Uterine smooth muscle cell (primary cell): ENCODE measurements around the gene SLC2A4. TPM values are rescaled to one million over a fixed set of nuclear protein-coding genes. Genes with fewer than 3 reads are reported as not detected.

Source experiments
- total RNA-seq: library from RNA; depleted of rRNA; stranded (reverse); fragments of >200 nt; gene quantifications from 2 replicates; pipeline ENCODE4 v1.2.3, GENCODE V29; 2014

The SLC2A4 gene
- total RNA-seq, 1 donor from 2014 or later: under 0.01 TPM

Other genes with a start within 250 kb of the SLC2A4 start
- gene SLC16A13, start 245.7 kb upstream of the SLC2A4 start, total RNA-seq: 1.00 and 1.7 TPM in 2 replicates
- gene SLC16A11, start 237.6 kb upstream of the SLC2A4 start, total RNA-seq: 0.11 and 0.12 TPM in 2 replicates
- not detected in 2 replicates for gene CLEC10A, start 201.5 kb upstream of the SLC2A4 start, total RNA-seq
- not detected in 2 replicates for gene ASGR2, start 166.9 kb upstream of the SLC2A4 start, total RNA-seq
- 1.3 and 1.4 TPM in 2 replicates for gene ASGR1, start 102.3 kb upstream of the SLC2A4 start, total RNA-seq
- gene DLG4, start 61.9 kb upstream of the SLC2A4 start, total RNA-seq: 15.9 and 19.2 TPM in 2 replicates
- gene ACADVL, start 61.8 kb upstream of the SLC2A4 start, total RNA-seq: 162 and 238 TPM in 2 replicates
- gene DVL2, start 47.2 kb upstream of the SLC2A4 start, total RNA-seq: 95.3 and 99.5 TPM in 2 replicates
- gene PHF23, start 42.3 kb upstream of the SLC2A4 start, total RNA-seq: 42.5 and 45.5 TPM in 2 replicates
- 74.6 and 149 TPM in 2 replicates for gene GABARAP, start 39.3 kb upstream of the SLC2A4 start, total RNA-seq
- 25.7 and 27.9 TPM in 2 replicates for gene CTDNEP1, start 30.0 kb upstream of the SLC2A4 start, total RNA-seq
- 33.0 and 35.5 TPM in 2 replicates for gene ELP5, start 29.5 kb upstream of the SLC2A4 start, total RNA-seq
- gene CLDN7, start 19.2 kb upstream of the SLC2A4 start, total RNA-seq: 2.1 and 4.5 TPM in 2 replicates
- gene YBX2, start 12.9 kb downstream of the SLC2A4 start, total RNA-seq: under 0.01 TPM in 2 replicates
- 450 and 1,318 TPM in 2 replicates for gene EIF5A, start 25.9 kb downstream of the SLC2A4 start, total RNA-seq
- 34.6 and 43.2 TPM in 2 replicates for gene GPS2, start 33.6 kb downstream of the SLC2A4 start, total RNA-seq
- 24.0 and 32.6 TPM in 2 replicates for gene NEURL4, start 47.6 kb downstream of the SLC2A4 start, total RNA-seq
- 2.4 and 5.7 TPM in 2 replicates for gene ACAP1, start 54.8 kb downstream of the SLC2A4 start, total RNA-seq
- gene KCTD11, start 70.4 kb downstream of the SLC2A4 start, total RNA-seq: 6.5 and 9.4 TPM in 2 replicates
- gene TMEM95, start 73.4 kb downstream of the SLC2A4 start, total RNA-seq: not detected in 2 replicates
- under 0.01 and 0.66 TPM in 2 replicates for gene TNK1, start 99.4 kb downstream of the SLC2A4 start, total RNA-seq
- 11.4 and 20.5 TPM in 2 replicates for gene PLSCR3, start 112.8 kb downstream of the SLC2A4 start, total RNA-seq
- 69.7 and 102 TPM in 2 replicates for gene TMEM256, start 122.4 kb downstream of the SLC2A4 start, total RNA-seq
- gene NLGN2, start 126.1 kb downstream of the SLC2A4 start, total RNA-seq: 8.2 and 10.7 TPM in 2 replicates
- gene SPEM1, start 138.6 kb downstream of the SLC2A4 start, total RNA-seq: not detected in 2 replicates
- not detected in 2 replicates for gene SPEM2, start 143.9 kb downstream of the SLC2A4 start, total RNA-seq
- not detected in 2 replicates for gene SPEM3, start 147.1 kb downstream of the SLC2A4 start, total RNA-seq
- gene TMEM102, start 153.7 kb downstream of the SLC2A4 start, total RNA-seq: 1.2 and 2.2 TPM in 2 replicates
- gene FGF11, start 157.8 kb downstream of the SLC2A4 start, total RNA-seq: 0.77 and 1.7 TPM in 2 replicates
- gene CHRNB1, start 163.3 kb downstream of the SLC2A4 start, total RNA-seq: 3.4 and 6.6 TPM in 2 replicates
- gene ZBTB4, start 197.9 kb downstream of the SLC2A4 start, total RNA-seq: 14.8 and 24.1 TPM in 2 replicates
- not detected in 2 replicates for gene SLC35G6, start 199.7 kb downstream of the SLC2A4 start, total RNA-seq
- 90.6 and 114 TPM in 2 replicates for gene POLR2A, start 202.6 kb downstream of the SLC2A4 start, total RNA-seq